Stimulated activated CD8-positive, alpha-beta memory T cell treated with anti-CD3 and anti-CD28 coated beads, Interleukin-15, amount 100 ng/mL, for 24 hours (primary cell): Measurements from ENCODE around the gene SRGAP3.

Experiments used
- DNase-seq: peaks from one replicate; pipeline ENCODE4 v3.0.0-alpha.2; 2020; ENCODE audit warnings: low read depth

SRGAP3 gene

DNA sequence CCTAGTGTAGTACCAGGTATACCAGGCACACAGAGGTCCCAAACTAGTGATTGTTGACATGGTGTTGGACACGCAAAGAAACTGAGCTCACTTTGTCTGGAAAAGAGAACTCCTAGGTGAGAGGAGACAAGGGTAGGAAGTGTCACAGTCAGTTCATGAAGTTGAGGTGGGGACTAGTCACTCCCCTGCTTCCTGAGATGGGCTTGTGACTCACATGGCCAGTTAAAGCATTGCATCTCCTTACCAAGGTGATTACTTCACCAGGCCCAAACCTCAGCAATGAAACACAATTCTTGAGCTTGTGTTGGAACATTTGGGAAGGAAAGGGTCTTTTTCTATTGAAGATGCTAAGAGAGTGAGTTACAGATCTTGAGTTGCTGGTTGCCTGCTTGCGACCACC is 236.9 kb downstream of the SRGAP3 start:
- DNase-seq: no peak

- DNase-seq: no peak
Observed at GRCh38 chr3:9009976-9010545, 239.4 kb downstream of the SRGAP3 start.

DNA sequence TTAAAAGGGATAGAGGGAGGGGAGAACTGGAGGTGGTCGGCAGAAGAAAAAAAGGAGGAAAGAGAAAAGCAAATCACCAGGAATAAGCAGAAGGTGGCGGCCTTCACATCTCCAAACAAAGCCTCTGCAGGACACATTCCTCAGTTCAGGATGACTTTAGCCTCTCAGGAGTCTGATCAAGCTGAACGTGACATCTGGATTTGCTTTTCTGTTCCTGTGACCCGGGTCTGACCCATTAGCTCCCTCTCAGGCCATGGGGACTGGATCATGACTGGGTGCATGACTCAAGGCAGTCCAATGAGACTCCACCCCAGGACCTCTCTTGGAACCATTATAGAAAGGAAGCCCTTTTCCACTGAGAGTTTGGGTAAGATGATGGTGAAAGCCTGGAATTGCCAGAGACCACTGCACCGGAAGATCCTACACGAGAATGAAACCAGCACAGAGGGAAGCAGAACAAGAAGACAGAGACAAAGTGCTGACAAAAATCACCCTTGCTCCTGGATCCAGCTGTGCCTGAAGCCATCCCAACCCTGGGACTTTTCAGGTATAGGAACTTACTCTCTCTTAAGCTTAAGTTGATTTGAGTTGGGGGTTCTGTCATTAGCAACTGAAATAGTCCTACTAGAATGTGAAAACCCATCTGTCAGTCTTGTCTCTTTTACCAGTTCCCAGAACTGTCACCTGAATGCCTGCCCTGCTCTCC is 240.7 kb downstream of the SRGAP3 start:
- DNase-seq: no peak

DNA sequence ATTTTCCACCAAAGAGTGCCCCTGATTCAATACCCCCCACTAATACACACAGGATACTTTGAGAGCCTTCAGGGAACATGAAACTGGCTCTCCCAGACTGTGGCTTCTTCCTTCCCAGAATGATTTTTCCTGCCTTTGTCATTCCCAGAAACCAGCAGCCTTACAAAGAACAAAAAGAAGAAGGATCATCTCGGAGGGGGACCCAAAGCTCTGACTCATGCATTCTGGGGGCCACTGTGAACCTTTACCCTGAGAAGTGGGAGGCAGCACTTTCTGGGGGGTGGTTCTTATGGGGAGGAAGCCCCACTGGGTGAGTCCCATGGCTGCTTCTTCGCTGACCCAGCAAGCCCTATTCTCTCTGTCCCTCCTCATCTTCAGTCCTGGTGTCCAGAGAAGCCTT is 241.5 kb downstream of the SRGAP3 start:
- no peak for DNase-seq

DNA sequence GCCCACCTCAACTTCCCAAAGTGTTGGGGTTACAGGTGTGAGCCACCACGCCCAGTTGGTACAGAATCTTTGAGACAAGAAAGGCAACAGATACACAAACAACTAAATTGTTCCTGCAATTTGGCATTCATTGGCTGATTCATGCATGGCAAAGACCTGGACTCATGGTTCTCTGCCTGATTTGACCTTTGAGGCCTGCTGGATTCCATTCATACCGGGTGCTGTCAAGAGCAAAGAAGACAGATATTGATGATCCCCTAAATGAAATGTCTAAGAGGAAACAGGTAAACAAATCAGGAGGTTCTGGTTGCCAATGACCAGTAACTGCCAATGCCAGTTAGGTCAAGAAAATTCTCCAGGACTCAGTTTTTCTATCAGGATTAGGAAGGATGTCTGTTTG is 242.2 kb downstream of the SRGAP3 start:
- DNase-seq: no peak

DNA sequence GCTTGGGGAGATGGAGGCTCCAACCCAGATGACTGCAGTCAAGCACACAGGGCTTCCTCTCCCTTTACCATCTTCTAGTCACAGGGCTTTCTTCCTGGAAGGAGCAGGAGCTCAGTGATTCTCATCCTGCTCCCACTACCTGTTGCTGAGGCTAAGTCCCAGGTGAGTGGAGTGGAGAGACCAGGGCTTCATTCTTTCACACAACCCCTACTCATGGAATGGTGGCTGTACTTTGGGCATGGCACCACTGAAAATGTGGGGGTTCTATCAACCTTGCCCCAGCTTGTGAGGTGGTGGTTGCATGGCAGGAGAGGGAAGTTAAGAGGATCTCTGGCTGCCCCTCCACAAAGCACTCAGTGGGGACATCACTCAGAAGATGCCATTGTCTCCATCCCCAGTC is 249.4 kb downstream of the SRGAP3 start:
- DNase-seq: no peak

- DNase-seq: no peak
Observed at GRCh38 chr3:8997151-8997550, 252.3 kb downstream of the SRGAP3 start.

- no peak for DNase-seq
Observed at GRCh38 chr3:8996681-8997121, 252.7 kb downstream of the SRGAP3 start.

DNA sequence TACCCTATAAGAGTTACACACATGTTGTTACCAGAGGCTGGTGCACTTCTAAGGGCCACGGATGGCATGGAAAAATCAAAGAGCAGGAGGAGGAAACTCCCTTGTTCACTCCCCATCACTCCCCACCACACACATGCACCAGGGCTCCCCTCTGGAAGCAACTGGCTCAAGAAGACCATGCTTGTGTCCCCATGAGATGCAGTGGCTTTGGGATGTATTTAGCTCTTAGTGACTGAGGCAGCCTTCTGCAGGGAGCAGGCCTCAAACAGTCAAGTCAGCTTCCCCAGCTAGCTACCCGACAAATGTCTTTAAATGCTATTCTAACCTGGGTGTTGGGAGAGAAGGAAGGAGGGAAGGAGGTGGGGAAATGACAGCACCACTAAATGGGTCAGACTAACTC is 253.2 kb downstream of the SRGAP3 start:
- DNase-seq: no peak

- DNase-seq: no peak
Observed at GRCh38 chr3:8994226-8994625, 255.2 kb downstream of the SRGAP3 start.

- no peak for DNase-seq
Observed at GRCh38 chr3:8993331-8993730, 256.1 kb downstream of the SRGAP3 start.

GRCh38 chr3:8992854-8993253 is 256.6 kb downstream of the SRGAP3 start:
- no peak for DNase-seq

GRCh38 chr3:8992199-8992598 is 257.2 kb downstream of the SRGAP3 start:
- no peak for DNase-seq

DNA sequence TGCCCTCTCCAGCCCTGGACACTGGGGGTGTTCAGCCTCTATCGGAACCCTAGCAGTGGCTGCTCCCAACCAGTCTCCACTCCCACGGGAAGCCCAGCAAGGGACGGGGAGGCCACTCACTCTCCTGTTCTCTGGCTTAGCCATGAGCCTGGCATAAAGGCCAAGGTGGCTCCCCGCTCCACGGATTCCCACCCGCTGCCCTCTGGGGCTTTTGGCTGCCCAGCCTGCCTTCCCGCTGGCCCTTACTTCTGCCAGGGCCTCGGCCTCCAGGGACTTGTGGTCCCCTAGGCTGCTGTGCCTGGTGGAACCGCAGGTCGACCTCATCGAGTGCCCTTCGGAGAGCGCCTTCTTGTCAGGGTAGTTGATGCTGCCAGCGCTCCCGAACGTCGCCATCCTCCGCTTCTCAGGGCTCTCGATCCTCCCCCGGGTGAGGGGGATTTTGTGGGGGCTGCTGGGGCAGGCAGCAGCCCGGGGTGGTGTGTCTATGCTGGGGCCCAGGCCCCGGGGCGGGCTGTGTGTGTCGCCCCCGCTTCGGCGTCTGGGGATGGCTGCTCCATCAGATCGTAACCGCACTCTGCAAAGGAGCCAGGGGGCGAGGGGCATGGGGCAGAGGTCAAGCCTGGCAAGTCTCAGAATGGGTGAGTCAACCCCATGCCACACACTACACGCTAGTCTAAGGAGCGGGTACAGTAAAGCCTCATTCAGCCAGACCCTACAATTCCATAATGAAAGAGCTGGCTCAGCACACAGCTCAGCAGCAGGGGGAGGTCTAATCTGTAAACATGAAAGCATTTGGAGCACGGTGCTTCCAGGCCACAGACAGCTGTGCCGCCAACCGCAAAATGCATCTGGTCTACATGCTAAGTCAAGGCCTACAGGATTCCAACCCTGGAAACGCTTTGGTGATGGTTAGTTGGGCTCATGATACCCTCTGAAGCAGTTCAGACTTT is 258.9 kb downstream of the SRGAP3 start:
- DNase-seq: no peak

- no peak for DNase-seq
Observed at GRCh38 chr3:8988791-8989558, 260.5 kb downstream of the SRGAP3 start.

GRCh38 chr3:8988384-8988655 is 261.1 kb downstream of the SRGAP3 start:
- DNase-seq: no peak

DNA sequence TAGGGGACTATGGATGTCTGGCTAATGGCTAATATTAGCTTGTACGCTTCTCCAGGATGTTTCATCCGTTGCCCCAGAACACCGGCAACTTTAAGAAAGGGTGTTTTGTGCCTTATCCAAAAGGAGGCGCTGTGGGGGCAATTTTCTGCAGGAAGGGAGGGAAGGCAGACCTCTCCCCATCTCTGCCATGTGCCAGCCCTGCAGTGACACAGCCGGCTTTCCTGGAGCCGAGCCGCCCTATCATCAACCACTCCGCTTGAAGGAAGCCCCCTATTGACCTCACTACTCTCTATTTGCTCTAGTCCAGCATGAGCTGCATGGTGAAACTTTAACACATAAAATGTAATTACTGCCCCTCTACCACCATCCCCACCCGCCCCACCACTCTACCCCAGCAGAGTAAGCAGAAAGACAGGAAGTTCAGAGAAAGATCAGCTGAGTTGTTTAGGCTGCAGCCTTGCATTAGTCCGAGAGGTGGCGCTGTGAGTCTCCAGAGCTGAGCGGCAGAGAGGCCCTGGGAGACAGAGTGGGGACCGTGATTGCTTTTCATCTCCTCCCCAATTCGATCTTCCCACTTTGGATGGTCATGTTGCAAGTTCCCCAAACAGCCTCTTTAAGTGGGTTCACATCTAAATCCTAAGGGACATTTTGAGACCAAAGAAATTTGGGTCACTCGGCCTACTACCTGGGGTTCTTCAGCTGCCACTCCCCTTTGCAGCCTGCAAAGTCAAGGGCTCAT is 261.6 kb downstream of the SRGAP3 start:
- DNase-seq: no peak

DNA sequence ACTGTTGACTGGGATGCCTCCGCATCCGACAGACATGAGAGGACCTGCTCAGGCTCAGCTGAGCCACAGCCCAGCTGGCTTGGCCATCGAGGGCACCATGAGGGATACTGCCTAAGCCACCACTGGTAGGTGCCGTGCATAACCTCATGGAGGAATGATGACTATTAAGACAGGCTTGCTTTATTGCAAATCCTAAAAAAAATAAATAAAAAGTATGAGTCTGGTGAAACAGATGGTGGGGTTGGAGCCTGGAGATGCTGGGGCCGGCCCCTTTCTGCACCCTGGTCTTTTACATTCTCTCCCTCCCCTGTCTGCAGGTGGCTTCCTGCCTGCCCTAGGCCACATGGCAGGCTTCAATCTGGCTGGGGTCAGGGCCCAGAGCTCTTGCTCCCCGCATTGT is 262.2 kb downstream of the SRGAP3 start:
- DNase-seq: no peak

- no peak for DNase-seq
Observed at GRCh38 chr3:8986741-8987140, 262.7 kb downstream of the SRGAP3 start.

DNA sequence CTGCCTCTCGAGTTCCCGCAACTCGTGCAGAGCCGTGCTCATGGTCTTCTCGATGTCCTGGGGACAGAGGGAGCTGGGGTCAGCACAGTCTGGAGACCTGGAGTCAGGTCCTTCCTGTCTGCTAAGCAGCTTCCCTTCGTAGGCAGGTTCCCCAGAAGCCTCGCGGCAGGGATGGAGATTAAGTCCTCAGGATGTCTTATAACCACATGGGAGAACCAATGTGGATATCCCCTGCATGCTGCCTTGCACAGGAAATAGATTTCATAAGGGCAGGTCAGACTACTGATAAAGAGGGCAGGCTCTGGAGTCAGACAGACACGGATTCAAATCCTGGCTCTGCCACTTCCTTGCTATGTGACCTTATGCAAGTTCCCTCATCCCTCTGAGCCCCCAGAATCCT is 263.6 kb downstream of the SRGAP3 start:
- no peak for DNase-seq

- no peak for DNase-seq
Observed at GRCh38 chr3:8985411-8985831, 264.0 kb downstream of the SRGAP3 start.

DNA sequence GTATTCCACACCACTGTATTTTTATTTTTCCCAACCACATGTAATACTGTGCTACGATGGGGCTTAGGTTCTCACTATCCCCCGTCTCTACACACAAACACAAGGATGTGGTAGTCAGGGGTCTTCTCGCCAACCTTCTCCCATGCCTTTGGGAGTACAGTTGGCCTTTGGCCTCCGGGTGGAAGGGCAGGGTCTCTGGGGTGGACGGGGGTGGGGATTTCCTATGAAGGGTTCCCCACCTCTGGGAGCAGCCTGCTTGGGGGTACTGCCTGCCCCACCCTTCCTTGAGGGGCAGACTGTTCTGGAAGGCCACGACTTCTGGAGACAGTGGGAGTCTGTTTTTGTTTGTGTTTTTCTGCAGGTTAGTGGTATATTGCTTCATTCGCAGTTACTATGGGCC is 264.9 kb downstream of the SRGAP3 start:
- DNase-seq: no peak
